Measurements from ENCODE around the gene PPP3R1.

Gene PPP3R1

DNA sequence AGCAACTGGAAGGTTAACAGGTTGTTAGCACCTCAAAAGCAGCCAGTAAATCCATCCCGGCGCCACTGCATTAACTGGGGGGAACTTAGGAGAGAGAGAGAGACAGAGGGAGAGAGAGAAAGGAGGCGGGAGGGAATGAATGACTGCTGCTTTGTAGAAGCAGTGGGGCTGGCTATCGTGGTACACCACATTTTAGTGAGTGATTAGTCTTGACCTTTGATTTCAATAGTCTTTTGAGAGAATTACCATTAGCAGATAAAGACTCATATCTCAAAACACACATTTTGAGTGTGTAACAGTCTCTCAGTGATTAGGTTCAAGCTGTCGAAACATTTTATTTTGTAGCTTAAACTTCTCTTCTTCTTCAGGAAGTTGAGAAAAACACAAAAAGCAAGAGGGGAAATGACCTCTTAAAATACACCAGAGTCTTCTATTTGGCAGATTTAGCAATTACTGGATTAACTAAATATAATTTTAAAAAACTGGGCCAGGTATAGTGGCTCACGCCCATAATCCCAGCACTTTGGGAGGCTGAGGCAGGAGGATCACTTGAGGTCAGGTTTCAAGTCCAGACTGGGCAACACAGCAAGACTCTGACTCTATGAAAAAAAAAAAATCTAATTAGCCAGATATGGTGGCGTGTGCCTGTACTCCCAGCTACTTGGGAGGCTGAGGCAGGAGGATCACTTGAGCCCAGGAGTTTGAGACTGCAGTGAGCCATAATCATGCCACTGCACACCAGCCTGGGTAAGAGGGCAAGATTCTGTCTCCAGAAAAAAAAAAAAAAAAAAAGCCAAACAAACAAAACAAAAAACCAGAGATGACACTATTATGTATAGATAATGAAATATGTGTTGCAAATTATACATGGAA lies 116.6 kb downstream of the PPP3R1 start:
- DNase-seq = no peak

DNA sequence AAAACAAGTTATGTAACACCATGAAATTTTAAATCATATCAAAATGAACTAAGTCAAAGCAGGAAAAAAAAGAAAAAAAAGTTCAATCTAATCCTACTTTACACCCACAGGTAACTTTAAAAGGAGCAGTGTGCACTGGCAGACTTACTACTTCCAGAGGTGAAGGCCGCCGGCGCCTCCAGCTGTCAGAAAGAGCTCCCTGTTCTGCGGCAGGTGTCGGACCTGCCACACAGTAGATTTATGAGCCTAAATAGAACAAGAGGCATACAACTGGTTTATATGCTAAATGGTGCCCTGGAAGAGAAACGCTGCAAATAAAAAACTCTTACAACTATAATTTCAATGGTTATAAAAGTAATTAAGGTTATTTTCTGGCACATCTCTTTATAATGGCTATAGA lies 117.8 kb downstream of the PPP3R1 start:
- no peak for DNase-seq

DNA sequence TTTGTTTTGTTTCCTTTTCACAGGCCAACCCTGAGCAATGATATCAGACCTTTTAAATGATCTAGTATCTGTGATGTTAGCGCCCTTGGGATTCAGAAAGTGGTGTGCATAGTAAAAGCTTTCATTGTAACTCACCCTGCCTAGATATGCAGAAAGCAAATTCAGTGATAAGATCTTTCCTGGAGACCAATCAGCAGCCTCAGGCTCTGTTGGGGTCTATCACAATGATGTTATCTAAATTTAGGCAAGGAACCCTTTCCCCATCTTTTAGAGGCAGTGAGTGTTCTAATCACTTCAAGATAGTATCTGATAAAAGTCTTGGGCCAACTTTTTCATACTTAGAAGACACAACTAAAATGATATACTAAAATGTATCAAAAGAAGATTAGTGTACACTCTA lies 118.2 kb downstream of the PPP3R1 start:
- no peak for DNase-seq

Measured in CD4-positive, alpha-beta T cell treated with Interleukin-4 for 4 hours (primary cell).